ENCODE results near the gene CD99. TPM values are rescaled to one million over a fixed set of nuclear protein-coding genes. Genes with fewer than 3 reads are reported as not detected.

The CD99 gene
- total RNA-seq, 1 experiment from 2014 or later, result 407 TPM

GRCh38 chrX:2708592-2709188 is 17.6 kb downstream of the CD99 start:
- no peaks in the 10 kb centered on the region for H3K27me3 ChIP-seq (replicated peaks; ENCODE audit: control insufficient read depth, insufficient read depth, low read length)
- H3K36me3 ChIP-seq (ENCODE audit: control insufficient read depth, insufficient read depth, low read length), result peaks cover 5% of the 10 kb centered on the region
- intact Hi-C loops (cut with micrococcal nuclease; ENCODE audit: unreplicated experiment), result no loop called here
- CTCF ChIA-PET, result no interaction called here
- H3K4me1 ChIP-seq, result peaks cover 29% of the 10 kb centered on the region
- peaks cover 34% of the 10 kb centered on the region for H3K4me1 Mint-ChIP-seq (ENCODE audit: low read depth, unreplicated experiment)
- no peaks in the 10 kb centered on the region for H3K9me3 Mint-ChIP-seq (ENCODE audit: unreplicated experiment)
- H3K27me3 Mint-ChIP-seq (ENCODE audit: insufficient read depth, unreplicated experiment), result no peaks in the 10 kb centered on the region
- H3K36me3 Mint-ChIP-seq (ENCODE audit: insufficient read depth, unreplicated experiment), result peaks cover 32% of the 10 kb centered on the region
- no peak overlapping the region for H3K4me3 Mint-ChIP-seq (ENCODE audit: unreplicated experiment)
- BruUV-seq (replicated peaks), result no TSS peak
- peak overlapping the region; percentile 8 for H3K27ac Mint-ChIP-seq (ENCODE audit: unreplicated experiment)
- POLR2A ChIA-PET, result no interaction called here
- DNase-seq, result no peak
- no peak overlapping the region for H3K4me3 ChIP-seq (ENCODE audit: low read depth, low read length)
- no peaks in the 10 kb centered on the region for H3K9me3 ChIP-seq
- no peak for TF ChIP-seq CTCF (IDR thresholded peaks at IDR 0.05; ENCODE audit: insufficient read depth in 1 of 2, low read depth in 1 of 2, low read length in 1 of 2, severe bottlenecking in 1 of 2, unreplicated experiment in 1 of 2)

GRCh38 chrX:2709556-2709955 is 18.5 kb downstream of the CD99 start:
- H3K27me3 Mint-ChIP-seq (ENCODE audit: insufficient read depth, unreplicated experiment), result no peaks in the 10 kb centered on the region
- Histone ChIP-seq H3K4me3 (ENCODE audit: low read depth, low read length) (no peak overlapping the region), H3K36me3 (ENCODE audit: control insufficient read depth, insufficient read depth, low read length) (peaks cover 5% of the 10 kb centered on the region), H3K9me3 (no peaks in the 10 kb centered on the region), H3K4me1 (peaks cover 38% of the 10 kb centered on the region), H3K27me3 (replicated peaks; ENCODE audit: control insufficient read depth, insufficient read depth, low read length) (no peaks in the 10 kb centered on the region)
- POLR2A ChIA-PET, result no interaction called here
- BruUV-seq (replicated peaks), result no TSS peak
- no peak overlapping the region for H3K4me3 Mint-ChIP-seq (ENCODE audit: unreplicated experiment)
- H3K36me3 Mint-ChIP-seq (ENCODE audit: insufficient read depth, unreplicated experiment), result peaks cover 33% of the 10 kb centered on the region
- no peaks in the 10 kb centered on the region for H3K9me3 Mint-ChIP-seq (ENCODE audit: unreplicated experiment)
- CTCF ChIA-PET, result no interaction called here
- peaks cover 40% of the 10 kb centered on the region for H3K4me1 Mint-ChIP-seq (ENCODE audit: low read depth, unreplicated experiment)
- DNase-seq, result no peak
- H3K27ac Mint-ChIP-seq (ENCODE audit: unreplicated experiment), result peak overlapping the region; percentile 75
- no peak for TF ChIP-seq CTCF (IDR thresholded peaks at IDR 0.05; ENCODE audit: insufficient read depth in 1 of 2, low read depth in 1 of 2, low read length in 1 of 2, severe bottlenecking in 1 of 2, unreplicated experiment in 1 of 2)
- intact Hi-C loops (cut with micrococcal nuclease; ENCODE audit: unreplicated experiment), result no loop called here

- peaks cover 47% of the 10 kb centered on the region for H3K4me1 Mint-ChIP-seq (ENCODE audit: low read depth, unreplicated experiment)
- H3K27me3 Mint-ChIP-seq (ENCODE audit: insufficient read depth, unreplicated experiment), result no peaks in the 10 kb centered on the region
- BruUV-seq (replicated peaks), result no TSS peak
- intact Hi-C loops (cut with micrococcal nuclease; ENCODE audit: unreplicated experiment), result no loop called here
- H3K36me3 Mint-ChIP-seq (ENCODE audit: insufficient read depth, unreplicated experiment), result peaks cover 33% of the 10 kb centered on the region
- peak in 1 of 2 experiments; percentile 54 for DNase-seq
- peak overlapping the region; percentile 75 for H3K27ac Mint-ChIP-seq (ENCODE audit: unreplicated experiment)
- CTCF ChIA-PET, result no interaction called here
- no peak for TF ChIP-seq CTCF (IDR thresholded peaks at IDR 0.05; ENCODE audit: insufficient read depth in 1 of 2, low read depth in 1 of 2, low read length in 1 of 2, severe bottlenecking in 1 of 2, unreplicated experiment in 1 of 2)
- peak overlapping the region; percentile 35 for H3K4me3 Mint-ChIP-seq (ENCODE audit: unreplicated experiment)
- Histone ChIP-seq H3K4me3 (ENCODE audit: low read depth, low read length) (no peak overlapping the region), H3K36me3 (ENCODE audit: control insufficient read depth, insufficient read depth, low read length) (peaks cover 5% of the 10 kb centered on the region), H3K4me1 (peaks cover 45% of the 10 kb centered on the region), H3K27me3 (replicated peaks; ENCODE audit: control insufficient read depth, insufficient read depth, low read length) (no peaks in the 10 kb centered on the region), H3K9me3 (no peaks in the 10 kb centered on the region)
- POLR2A ChIA-PET, result no interaction called here
- no peaks in the 10 kb centered on the region for H3K9me3 Mint-ChIP-seq (ENCODE audit: unreplicated experiment)
These were observed 19.1 kb downstream of the CD99 start for GRCh38 chrX:2710041-2710840.
